Measurements from ENCODE around the gene FAM193B. TPM values are rescaled to one million over a fixed set of nuclear protein-coding genes. Genes with fewer than 3 reads are reported as not detected.

Gene FAM193B
- polyA plus RNA-seq, 1 of the 3 experiments (the other 2 are of a cell fraction) = 48.1 TPM

DNA sequence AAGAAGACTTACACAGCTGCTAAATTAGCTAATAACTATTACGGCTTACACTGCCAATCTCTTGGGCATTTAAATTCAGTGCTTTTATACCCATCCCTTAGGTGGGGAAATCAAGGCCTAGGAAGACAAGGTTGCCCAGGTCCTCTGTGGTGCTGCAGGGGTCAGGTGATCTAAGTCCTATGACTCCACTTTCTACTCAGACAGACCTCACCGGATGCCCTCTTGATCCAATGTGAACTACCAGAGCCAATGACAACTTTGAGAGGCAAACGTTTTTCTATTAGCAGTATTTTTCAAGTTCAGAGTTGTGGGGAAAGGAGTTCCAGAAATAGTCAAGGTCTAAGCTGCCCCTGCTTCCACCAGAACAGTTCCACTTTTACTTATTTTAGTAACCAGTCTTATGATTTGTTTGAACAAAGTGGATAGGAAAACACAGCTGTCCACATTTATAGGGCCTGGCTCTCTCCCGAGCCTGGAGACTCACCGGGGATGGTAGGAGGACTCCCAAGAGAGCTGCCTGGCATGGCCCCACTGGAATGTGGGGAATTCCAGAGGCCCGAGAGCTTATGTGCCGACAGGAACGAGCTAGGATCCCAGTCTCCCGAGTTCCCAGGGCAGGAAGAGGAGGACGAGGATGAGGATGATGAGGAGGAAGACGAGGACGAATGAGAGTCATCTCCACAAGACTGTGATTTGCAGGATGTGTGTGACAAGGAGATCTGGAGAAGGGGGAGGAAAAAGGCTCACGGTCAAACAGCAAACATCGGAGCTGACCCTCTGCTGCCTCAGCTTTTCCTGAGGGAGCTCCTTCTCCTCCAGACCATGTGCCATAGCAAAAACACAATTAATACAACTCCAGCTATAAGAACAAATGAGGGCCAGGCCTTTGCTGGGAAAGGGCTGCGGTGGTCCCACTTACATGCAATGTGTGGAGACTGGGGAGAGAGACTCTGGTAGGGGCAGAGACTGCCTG is 16.7 kb downstream of the FAM193B start:
- no peak for DNase-seq
- CTCF ChIA-PET = interaction anchor here (0.7 to 1.7 kb wide), 4 partner anchors 9 to 134 kb away, joined by 3 to 5 read pairs (median 4); no protein-coding TSS in a partner anchor
- peak overlapping the region; percentile 68 to 72; a peak in 3 of 4 replicates for H3K27ac ChIP-seq (ENCODE audit: low read depth in 2 of 2, low read length in 1 of 2)
- peaks cover 23% of the 10 kb centered on the region for H4K20me1 ChIP-seq (ENCODE audit: insufficient read depth)
- no peaks in the 10 kb centered on the region for H3K9me3 ChIP-seq
- H3K9ac ChIP-seq = no peak overlapping the region; the same call in 1 of the 2 replicates
- TF ChIP-seq, protein P1, sequence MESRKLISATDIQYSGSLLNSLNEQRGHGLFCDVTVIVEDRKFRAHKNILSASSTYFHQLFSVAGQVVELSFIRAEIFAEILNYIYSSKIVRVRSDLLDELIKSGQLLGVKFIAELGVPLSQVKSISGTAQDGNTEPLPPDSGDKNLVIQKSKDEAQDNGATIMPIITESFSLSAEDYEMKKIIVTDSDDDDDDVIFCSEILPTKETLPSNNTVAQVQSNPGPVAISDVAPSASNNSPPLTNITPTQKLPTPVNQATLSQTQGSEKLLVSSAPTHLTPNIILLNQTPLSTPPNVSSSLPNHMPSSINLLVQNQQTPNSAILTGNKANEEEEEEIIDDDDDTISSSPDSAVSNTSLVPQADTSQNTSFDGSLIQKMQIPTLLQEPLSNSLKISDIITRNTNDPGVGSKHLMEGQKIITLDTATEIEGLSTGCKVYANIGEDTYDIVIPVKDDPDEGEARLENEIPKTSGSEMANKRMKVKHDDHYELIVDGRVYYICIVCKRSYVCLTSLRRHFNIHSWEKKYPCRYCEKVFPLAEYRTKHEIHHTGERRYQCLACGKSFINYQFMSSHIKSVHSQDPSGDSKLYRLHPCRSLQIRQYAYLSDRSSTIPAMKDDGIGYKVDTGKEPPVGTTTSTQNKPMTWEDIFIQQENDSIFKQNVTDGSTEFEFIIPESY (IDR thresholded peaks at IDR 0.05; ENCODE audit: borderline replicate concordance, low read depth) = no peak
- TF ChIP-seq TEAD4 (IDR thresholded peaks at IDR 0.05; ENCODE audit: borderline replicate concordance, insufficient read depth) (peak; percentile 43; the same call in 1 of the 2 replicates), TCF12 (IDR thresholded peaks at IDR 0.05) (peak; percentile 12; the same call in 1 of the 2 replicates)
- peak overlapping the region; percentile 57 for H3K4me2 ChIP-seq
- peaks cover 23% of the 10 kb centered on the region for H3F3A ChIP-seq (replicated peaks; ENCODE audit: insufficient read depth)
- peaks cover 20 to 44% of the 10 kb centered on the region in 2 experiments for H3K36me3 ChIP-seq (replicated peaks in 1 of 2; ENCODE audit: control insufficient read depth in 1 of 2, insufficient read depth in 2 of 2, low read length in 1 of 2)
- H3K27me3 ChIP-seq (ENCODE audit: insufficient read depth) = no peaks in the 10 kb centered on the region
- POLR2A ChIA-PET = no interaction called here
- no peak overlapping the region for H3K4me3 ChIP-seq (ENCODE audit: low read depth in 2 of 2, low read length in 1 of 2)
- no peak overlapping the region for H2AFZ ChIP-seq (ENCODE audit: low read depth)
- peaks cover 66% of the 10 kb centered on the region for H3K79me2 ChIP-seq (ENCODE audit: insufficient read depth)
- peaks cover under 1 to 15% of the 10 kb centered on the region in 2 experiments; a peak in 2 of 4 replicates for H3K4me1 ChIP-seq (ENCODE audit: control insufficient read depth in 1 of 2, insufficient read depth in 2 of 2, low read depth in 1 of 2, low read length in 1 of 2)
- WGBS (ENCODE audit: low lambda C conversion rate) = 47% methylated on average over 15 of the region's 15 CpGs
- H3K9me2 ChIP-seq = no peaks in the 10 kb centered on the region

DNA sequence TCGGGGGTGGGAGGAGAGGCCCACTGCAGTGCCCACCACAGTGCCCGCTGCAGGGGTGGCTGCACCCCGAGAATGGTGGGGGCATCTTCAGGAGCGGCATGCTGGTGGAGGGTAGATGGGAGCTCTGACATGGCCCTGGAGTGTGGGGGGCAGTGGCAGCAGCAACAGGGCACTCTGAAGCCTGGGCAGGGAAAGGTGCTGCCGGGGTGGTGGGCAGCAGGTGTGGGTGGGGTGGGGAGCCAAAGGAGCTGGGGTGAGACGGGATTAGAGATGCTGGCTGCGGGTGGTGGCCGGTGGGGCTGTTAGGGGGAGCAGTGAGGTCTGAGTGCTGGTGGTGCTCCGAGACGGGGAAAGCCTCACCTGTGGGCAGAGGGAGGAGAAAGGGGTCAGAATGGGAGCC is 18.0 kb downstream of the FAM193B start:
- no peak for DNase-seq
- no peak overlapping the region for H3K27ac ChIP-seq (ENCODE audit: low read depth in 2 of 2, low read length in 1 of 2)
- H3K4me1 ChIP-seq (ENCODE audit: control insufficient read depth in 1 of 2, insufficient read depth in 2 of 2, low read depth in 1 of 2, low read length in 1 of 2) = peaks cover 0 to 15% of the 10 kb centered on the region in 2 experiments; a peak in 1 of 4 replicates
- CTCF ChIA-PET = interaction anchor here (0.8 to 1.3 kb wide), 3 partner anchors 11 to 132 kb away, joined by 3 to 4 read pairs (median 3); no protein-coding TSS in a partner anchor
- POLR2A ChIA-PET = no interaction called here
- H3K36me3 ChIP-seq (replicated peaks in 1 of 2; ENCODE audit: control insufficient read depth in 1 of 2, insufficient read depth in 2 of 2, low read length in 1 of 2) = peaks cover 17 to 46% of the 10 kb centered on the region in 2 experiments
- peaks cover 57% of the 10 kb centered on the region for H3K79me2 ChIP-seq (ENCODE audit: insufficient read depth)
- no peak overlapping the region for H3K4me2 ChIP-seq
- no peaks in the 10 kb centered on the region for H3K27me3 ChIP-seq (ENCODE audit: insufficient read depth)
- H3F3A ChIP-seq (replicated peaks; ENCODE audit: insufficient read depth) = peaks cover 23% of the 10 kb centered on the region
- H3K4me3 ChIP-seq (ENCODE audit: low read depth in 2 of 2, low read length in 1 of 2) = no peak overlapping the region
- H3K9me2 ChIP-seq = no peaks in the 10 kb centered on the region
- H3K9me3 ChIP-seq = no peaks in the 10 kb centered on the region
- WGBS (ENCODE audit: low lambda C conversion rate) = 97% methylated on average over 9 of the region's 10 CpGs
- peaks cover 17% of the 10 kb centered on the region; the same call in 1 of the 2 replicates for H4K20me1 ChIP-seq (ENCODE audit: insufficient read depth)
- H3K9ac ChIP-seq = no peak overlapping the region
- no peak overlapping the region for H2AFZ ChIP-seq (ENCODE audit: low read depth)
- TF ChIP-seq, protein P1 (IDR thresholded peaks at IDR 0.05; ENCODE audit: borderline replicate concordance, low read depth) = no peak
- TF ChIP-seq EP300 (IDR thresholded peaks at IDR 0.05; ENCODE audit: borderline replicate concordance in 1 of 2, low read depth in 1 of 2, low read length in 1 of 2) (no peak), CHD2 (IDR thresholded peaks at IDR 0.05; ENCODE audit: low read length, partially characterized antibody) (no peak), FOXJ3 (CRISPR knock-in tag; IDR thresholded peaks at IDR 0.05) (no peak), RAD21 (IDR thresholded peaks at IDR 0.05; ENCODE audit: low read length) (no peak), TCF12 (IDR thresholded peaks at IDR 0.05) (no peak), GATA2 (CRISPR knock-in tag; IDR thresholded peaks at IDR 0.05) (no peak), JUND (IDR thresholded peaks at IDR 0.05) (no peak), SMC3 (IDR thresholded peaks at IDR 0.05; ENCODE audit: low read depth, low read length) (no peak), GABPA (IDR thresholded peaks at IDR 0.05; ENCODE audit: low read depth) (no peak), SIN3A (IDR thresholded peaks at IDR 0.05; ENCODE audit: borderline replicate concordance, low read depth, low read length) (no peak), MEF2A (IDR thresholded peaks at IDR 0.05; ENCODE audit: borderline replicate concordance, low read depth) (no peak)
- TF ChIP-seq, protein P2, sequence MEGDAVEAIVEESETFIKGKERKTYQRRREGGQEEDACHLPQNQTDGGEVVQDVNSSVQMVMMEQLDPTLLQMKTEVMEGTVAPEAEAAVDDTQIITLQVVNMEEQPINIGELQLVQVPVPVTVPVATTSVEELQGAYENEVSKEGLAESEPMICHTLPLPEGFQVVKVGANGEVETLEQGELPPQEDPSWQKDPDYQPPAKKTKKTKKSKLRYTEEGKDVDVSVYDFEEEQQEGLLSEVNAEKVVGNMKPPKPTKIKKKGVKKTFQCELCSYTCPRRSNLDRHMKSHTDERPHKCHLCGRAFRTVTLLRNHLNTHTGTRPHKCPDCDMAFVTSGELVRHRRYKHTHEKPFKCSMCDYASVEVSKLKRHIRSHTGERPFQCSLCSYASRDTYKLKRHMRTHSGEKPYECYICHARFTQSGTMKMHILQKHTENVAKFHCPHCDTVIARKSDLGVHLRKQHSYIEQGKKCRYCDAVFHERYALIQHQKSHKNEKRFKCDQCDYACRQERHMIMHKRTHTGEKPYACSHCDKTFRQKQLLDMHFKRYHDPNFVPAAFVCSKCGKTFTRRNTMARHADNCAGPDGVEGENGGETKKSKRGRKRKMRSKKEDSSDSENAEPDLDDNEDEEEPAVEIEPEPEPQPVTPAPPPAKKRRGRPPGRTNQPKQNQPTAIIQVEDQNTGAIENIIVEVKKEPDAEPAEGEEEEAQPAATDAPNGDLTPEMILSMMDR (IDR thresholded peaks at IDR 0.05) = no peak
- TF ChIP-seq, protein P3, sequence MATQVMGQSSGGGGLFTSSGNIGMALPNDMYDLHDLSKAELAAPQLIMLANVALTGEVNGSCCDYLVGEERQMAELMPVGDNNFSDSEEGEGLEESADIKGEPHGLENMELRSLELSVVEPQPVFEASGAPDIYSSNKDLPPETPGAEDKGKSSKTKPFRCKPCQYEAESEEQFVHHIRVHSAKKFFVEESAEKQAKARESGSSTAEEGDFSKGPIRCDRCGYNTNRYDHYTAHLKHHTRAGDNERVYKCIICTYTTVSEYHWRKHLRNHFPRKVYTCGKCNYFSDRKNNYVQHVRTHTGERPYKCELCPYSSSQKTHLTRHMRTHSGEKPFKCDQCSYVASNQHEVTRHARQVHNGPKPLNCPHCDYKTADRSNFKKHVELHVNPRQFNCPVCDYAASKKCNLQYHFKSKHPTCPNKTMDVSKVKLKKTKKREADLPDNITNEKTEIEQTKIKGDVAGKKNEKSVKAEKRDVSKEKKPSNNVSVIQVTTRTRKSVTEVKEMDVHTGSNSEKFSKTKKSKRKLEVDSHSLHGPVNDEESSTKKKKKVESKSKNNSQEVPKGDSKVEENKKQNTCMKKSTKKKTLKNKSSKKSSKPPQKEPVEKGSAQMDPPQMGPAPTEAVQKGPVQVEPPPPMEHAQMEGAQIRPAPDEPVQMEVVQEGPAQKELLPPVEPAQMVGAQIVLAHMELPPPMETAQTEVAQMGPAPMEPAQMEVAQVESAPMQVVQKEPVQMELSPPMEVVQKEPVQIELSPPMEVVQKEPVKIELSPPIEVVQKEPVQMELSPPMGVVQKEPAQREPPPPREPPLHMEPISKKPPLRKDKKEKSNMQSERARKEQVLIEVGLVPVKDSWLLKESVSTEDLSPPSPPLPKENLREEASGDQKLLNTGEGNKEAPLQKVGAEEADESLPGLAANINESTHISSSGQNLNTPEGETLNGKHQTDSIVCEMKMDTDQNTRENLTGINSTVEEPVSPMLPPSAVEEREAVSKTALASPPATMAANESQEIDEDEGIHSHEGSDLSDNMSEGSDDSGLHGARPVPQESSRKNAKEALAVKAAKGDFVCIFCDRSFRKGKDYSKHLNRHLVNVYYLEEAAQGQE (IDR thresholded peaks at IDR 0.05; ENCODE audit: low read depth, low read length) = no peak
